HG02763 (cell line): ENCODE results near the gene MGAT4B.
"Not testable (repeated sequence)": the region's sequence is repeated elsewhere in the genome, so short reads cannot be mapped to it uniquely, and the experiment has no call there.

Experiments
- ATAC-seq: cut with Tn5 transposase; IDR thresholded peaks from one replicate; pipeline ENCODE4 v1.9.1; 2021; ENCODE audit warnings: mild to moderate bottlenecking, moderate library complexity; ENCODE audit not compliant: unreplicated experiment

The MGAT4B gene

GRCh38 chr5:179795863-179796833 lies 10.5 kb downstream of the MGAT4B start:
- peak; percentile 68 for ATAC-seq

- no peak for ATAC-seq
These were observed 11.4 kb downstream of the MGAT4B start for GRCh38 chr5:179795049-179795862.

- ATAC-seq, result no peak
These were observed 12.1 kb downstream of the MGAT4B start for GRCh38 chr5:179794575-179794974.

GRCh38 chr5:179794171-179794570 lies 12.5 kb downstream of the MGAT4B start:
- ATAC-seq, result no peak

GRCh38 chr5:179793468-179794139 lies 13.1 kb downstream of the MGAT4B start, which contains the start of gene LTC4S:
Gene LTC4S, plus strand, starts transcription at chr5:179793986. Its CDS starts 95 bp downstream, at chr5:179794081.
- no peak for ATAC-seq

- no peak for ATAC-seq
These were observed 13.8 kb downstream of the MGAT4B start for GRCh38 chr5:179792612-179793467.

GRCh38 chr5:179791881-179792611 lies 14.6 kb downstream of the MGAT4B start:
- no peak for ATAC-seq

- not testable (repeated sequence) for ATAC-seq
These were observed 17.4 kb downstream of the MGAT4B start for GRCh38 chr5:179789278-179789677.

GRCh38 chr5:179788193-179788854 lies 18.3 kb downstream of the MGAT4B start:
- ATAC-seq, result no peak

- no peak for ATAC-seq
These were observed 19.8 kb downstream of the MGAT4B start for GRCh38 chr5:179786861-179787260.

GRCh38 chr5:179783128-179783527 lies 23.5 kb downstream of the MGAT4B start:
- no peak for ATAC-seq

GRCh38 chr5:179781846-179782245 lies 24.8 kb downstream of the MGAT4B start:
- no peak for ATAC-seq

GRCh38 chr5:179780362-179780761 lies 26.3 kb downstream of the MGAT4B start:
- ATAC-seq, result no peak

GRCh38 chr5:179779826-179780225 lies 26.8 kb downstream of the MGAT4B start:
- no peak for ATAC-seq

GRCh38 chr5:179778591-179778990 lies 28.1 kb downstream of the MGAT4B start:
- ATAC-seq, result no peak

GRCh38 chr5:179777909-179778308 lies 28.8 kb downstream of the MGAT4B start:
- no peak for ATAC-seq

GRCh38 chr5:179777456-179777855 lies 29.2 kb downstream of the MGAT4B start:
- ATAC-seq, result no peak

- ATAC-seq, result no peak
These were observed 30.2 kb downstream of the MGAT4B start for GRCh38 chr5:179776411-179776938.

GRCh38 chr5:179774442-179774841 lies 32.2 kb downstream of the MGAT4B start:
- no peak for ATAC-seq
